ENCODE data around the gene ATP6V1B1. TPM values are rescaled to one million over a fixed set of nuclear protein-coding genes. Genes with fewer than 3 reads are reported as not detected.
A peak's percentile ranks its signal among the peaks of the same experiment; 100 is the strongest.

The ATP6V1B1 gene
- total RNA-seq, 4 donors from 2014 or later, result 7.3 to 110 (median 55.0) TPM

DNA sequence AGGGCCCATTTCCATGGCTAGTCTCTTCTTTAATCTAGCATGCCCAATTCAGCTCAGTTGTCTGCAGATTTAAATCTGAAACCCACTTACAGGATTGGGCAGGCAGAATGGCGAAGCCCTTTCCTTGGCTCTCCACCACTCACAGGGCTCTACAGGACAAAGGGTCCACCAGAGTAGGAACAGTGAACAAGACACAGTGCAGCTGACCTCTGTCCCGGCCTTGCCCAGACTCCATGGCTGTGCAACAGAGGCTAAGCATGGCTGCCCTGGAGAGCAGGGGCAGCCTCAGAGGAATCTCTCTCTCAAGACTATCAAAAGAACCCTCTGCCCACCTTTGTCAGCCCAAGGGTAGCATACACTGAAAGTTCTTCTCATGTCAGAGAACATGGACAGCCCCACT is 9.7 kb upstream of the ATP6V1B1 start:
- peak in 1 of 2 donors; percentile 46 for DNase-seq (ENCODE audit: low spot score in 2 of 2)
- no peak overlapping the region for H3K4me3 ChIP-seq (ENCODE audit: low read depth, poor library complexity, severe bottlenecking)
- TF ChIP-seq POLR2A (IDR thresholded peaks at IDR 0.05), result no peak
- WGBS, 2 donors, result 95 to 100% methylated on average over 2 of the region's 2 CpGs
- intact Hi-C loops (cut with DNase I; ENCODE audit: low total_unique reads), result loop anchor here (10.0 kb wide), 1 partner anchor 61 kb away; no protein-coding TSS in a partner anchor

DNA sequence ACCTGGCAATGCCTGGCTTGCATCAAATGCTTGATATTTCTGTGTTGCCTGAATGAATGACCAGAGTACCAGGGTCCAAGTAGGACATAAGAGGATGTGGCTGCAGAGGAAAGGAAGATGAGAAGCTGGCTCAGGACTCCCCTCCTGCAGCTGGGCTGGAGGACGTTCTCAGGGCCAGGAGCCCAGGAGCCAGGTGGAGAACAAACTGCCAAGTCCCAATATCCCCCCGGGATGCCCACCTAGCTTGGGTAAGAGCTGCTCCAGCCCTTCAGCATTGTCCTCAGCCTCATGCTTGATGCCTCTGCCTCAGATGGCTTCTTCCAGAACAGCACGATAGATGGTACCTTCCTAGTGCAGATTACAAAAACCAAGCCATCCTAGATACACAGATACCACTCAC is 8.6 kb upstream of the ATP6V1B1 start:
- TF ChIP-seq, protein P1, sequence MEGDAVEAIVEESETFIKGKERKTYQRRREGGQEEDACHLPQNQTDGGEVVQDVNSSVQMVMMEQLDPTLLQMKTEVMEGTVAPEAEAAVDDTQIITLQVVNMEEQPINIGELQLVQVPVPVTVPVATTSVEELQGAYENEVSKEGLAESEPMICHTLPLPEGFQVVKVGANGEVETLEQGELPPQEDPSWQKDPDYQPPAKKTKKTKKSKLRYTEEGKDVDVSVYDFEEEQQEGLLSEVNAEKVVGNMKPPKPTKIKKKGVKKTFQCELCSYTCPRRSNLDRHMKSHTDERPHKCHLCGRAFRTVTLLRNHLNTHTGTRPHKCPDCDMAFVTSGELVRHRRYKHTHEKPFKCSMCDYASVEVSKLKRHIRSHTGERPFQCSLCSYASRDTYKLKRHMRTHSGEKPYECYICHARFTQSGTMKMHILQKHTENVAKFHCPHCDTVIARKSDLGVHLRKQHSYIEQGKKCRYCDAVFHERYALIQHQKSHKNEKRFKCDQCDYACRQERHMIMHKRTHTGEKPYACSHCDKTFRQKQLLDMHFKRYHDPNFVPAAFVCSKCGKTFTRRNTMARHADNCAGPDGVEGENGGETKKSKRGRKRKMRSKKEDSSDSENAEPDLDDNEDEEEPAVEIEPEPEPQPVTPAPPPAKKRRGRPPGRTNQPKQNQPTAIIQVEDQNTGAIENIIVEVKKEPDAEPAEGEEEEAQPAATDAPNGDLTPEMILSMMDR (IDR thresholded peaks at IDR 0.05), result no peak
- no peak for TF ChIP-seq POLR2A (IDR thresholded peaks at IDR 0.05)
- DNase-seq (ENCODE audit: low spot score in 2 of 2), result peak in 1 of 2 donors; percentile 64
- H3K4me3 ChIP-seq (ENCODE audit: low read depth, poor library complexity, severe bottlenecking), result no peak overlapping the region
- 86 to 90% methylated on average over 3 of the region's 3 CpGs for WGBS, 2 donors
- intact Hi-C loops (cut with DNase I; ENCODE audit: low total_unique reads), result loop anchor here (10.0 kb wide), 1 partner anchor 62 kb away; no protein-coding TSS in a partner anchor

DNA sequence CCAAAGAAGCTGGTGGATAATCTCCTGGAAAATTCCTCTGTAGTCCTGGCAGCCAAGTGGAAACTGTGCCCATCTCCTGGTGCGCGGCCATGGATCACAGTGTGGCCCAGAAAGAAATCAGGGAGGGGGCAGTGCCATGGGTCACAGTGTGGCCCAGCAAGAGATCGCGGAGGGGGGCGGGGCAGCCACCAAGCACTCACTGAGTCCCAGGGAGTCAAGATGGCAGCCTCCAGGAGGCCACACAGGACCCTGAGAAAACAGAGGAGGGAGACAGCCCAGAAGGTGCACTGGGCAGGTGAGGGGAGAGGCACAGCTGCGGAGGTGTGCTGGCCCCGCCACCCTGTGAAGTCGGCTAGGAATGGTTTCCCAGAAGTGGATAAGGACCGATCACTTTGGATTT is 8.1 kb upstream of the ATP6V1B1 start:
- DNase-seq (ENCODE audit: low spot score in 2 of 2), result peak in 1 of 2 donors; percentile 73
- intact Hi-C loops (cut with DNase I; ENCODE audit: low total_unique reads), result loop anchor here (10.0 kb wide), 1 partner anchor 63 kb away; no protein-coding TSS in a partner anchor
- H3K4me3 ChIP-seq (ENCODE audit: low read depth, poor library complexity, severe bottlenecking), result no peak overlapping the region
- 83% methylated on average over 9 of the region's 9 CpGs for WGBS, 2 donors
- TF ChIP-seq POLR2A (IDR thresholded peaks at IDR 0.05), result no peak
- TF ChIP-seq, protein P1 (IDR thresholded peaks at IDR 0.05), result no peak

DNA sequence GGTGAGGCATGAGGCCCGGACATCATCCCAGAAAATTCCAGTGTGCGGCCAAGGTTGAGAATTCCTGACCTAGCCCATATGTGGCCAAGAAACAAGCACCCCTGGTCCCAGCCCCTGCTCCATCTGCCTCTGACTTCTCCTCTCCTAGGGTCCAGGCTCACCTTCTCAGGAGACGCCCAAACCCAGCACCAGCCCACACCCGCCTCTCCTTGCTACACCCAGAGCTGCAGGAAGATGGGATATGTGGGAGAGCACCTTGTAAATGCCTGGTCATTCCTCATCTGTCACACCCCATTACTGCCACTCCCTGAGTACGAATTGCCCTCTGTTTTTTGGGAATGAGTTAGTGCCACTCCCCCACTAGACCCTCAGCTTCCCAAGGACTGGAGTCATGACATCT is 7.3 kb upstream of the ATP6V1B1 start:
- peak in 1 of 2 donors; percentile 77 for DNase-seq (ENCODE audit: low spot score in 2 of 2)
- 90 to 95% methylated on average over 5 of the region's 5 CpGs for WGBS, 2 donors
- intact Hi-C loops (cut with DNase I; ENCODE audit: low total_unique reads), result loop anchor here (10.0 kb wide), 1 partner anchor 64 kb away; no protein-coding TSS in a partner anchor
- TF ChIP-seq POLR2A (IDR thresholded peaks at IDR 0.05), result no peak
- TF ChIP-seq, protein P1 (IDR thresholded peaks at IDR 0.05), result no peak
- no peak overlapping the region for H3K4me3 ChIP-seq (ENCODE audit: low read depth, poor library complexity, severe bottlenecking)

DNA sequence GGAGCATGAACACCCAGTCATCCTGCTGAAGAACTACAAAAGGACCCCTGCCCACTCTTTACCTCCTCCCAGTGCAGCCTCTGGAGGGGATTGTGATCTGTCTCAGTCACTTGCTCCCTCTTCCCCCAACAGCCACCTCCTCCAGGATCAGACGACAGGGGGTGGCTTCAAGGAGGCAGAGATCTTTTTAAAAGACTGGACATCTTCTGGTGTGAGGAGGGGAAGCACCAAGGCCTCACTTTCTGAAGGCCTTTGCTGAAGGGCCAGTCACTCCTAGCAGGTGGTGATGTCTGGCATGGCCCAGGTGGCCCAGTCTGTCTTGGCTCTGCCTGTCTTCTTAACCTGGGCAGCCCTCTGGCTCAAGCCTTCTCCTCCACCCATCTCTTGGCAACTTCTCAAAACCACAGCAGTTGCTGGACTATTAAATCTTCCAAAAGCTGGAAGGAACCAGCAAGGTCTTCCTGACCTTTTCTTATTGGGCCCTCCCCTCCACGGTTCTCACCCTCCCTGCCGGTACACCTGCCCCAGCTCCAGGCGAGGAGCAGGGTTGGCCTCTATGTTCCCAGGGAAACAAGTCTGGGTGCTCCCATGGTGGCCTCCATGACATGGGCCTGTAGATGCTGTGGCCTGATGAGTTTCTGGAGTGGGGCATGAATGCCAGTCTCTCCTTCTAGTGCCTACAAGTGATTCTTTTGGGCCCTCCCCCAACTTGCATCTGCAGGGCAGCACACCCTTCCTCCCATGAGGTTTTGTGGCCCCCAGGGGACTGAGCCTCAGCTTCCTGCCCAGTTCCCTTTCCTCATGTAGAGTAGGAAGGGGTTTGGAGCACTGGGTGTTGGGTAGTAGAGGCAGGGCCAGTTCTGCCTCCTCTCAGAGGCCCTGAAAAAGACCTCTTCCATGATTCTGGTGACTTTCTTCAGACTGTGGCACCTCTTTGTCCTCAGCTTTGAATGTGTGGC is 5.0 kb upstream of the ATP6V1B1 start:
- intact Hi-C loops (cut with DNase I; ENCODE audit: low total_unique reads), result no loop called here
- H3K4me3 ChIP-seq (ENCODE audit: low read depth, poor library complexity, severe bottlenecking), result no peak overlapping the region
- DNase-seq (ENCODE audit: low spot score in 2 of 2), result peak in 1 of 2 donors; percentile 56
- 79 to 84% methylated on average over 4 of the region's 4 CpGs for WGBS, 2 donors
- TF ChIP-seq, protein P1 (IDR thresholded peaks at IDR 0.05), result no peak
- no peak for TF ChIP-seq POLR2A (IDR thresholded peaks at IDR 0.05)

DNA sequence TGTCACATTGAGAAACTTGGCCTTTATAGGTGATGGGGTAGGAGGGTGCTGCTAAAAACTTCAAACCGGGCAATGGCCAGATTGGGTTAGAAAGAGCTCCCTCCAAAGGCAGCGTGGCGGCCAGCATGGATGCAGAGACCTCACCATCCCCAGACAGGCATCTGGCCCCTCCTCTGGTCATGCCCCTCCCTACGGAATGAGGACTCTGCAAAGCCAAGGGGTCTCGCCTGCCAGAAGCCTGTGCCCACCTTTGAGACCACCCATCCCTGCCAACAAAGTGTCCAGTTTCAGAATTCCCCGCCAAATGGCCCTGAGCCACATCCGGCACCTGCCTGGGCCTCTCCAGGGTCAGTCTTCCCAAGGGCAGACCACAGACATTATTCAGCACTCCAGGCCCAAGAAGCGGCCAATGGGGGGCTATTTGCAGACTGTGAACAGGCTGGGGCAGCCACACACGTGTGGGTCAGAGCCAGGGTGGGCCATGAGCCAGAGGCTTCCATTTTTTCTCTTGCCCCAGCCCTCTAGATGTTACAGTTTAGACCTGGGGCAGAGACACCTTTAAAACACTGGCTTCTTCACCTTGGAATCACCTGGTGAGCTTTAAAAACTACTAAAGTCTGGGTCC is 4.2 kb upstream of the ATP6V1B1 start:
- TF ChIP-seq POLR2A (IDR thresholded peaks at IDR 0.05), result no peak
- TF ChIP-seq, protein P1 (IDR thresholded peaks at IDR 0.05), result no peak
- 83 to 89% methylated on average over 9 of the region's 9 CpGs for WGBS, 2 donors
- intact Hi-C loops (cut with DNase I; ENCODE audit: low total_unique reads), result no loop called here
- H3K4me3 ChIP-seq (ENCODE audit: low read depth, poor library complexity, severe bottlenecking), result no peak overlapping the region
- DNase-seq (ENCODE audit: low spot score in 2 of 2), result peak in 1 of 2 donors; percentile 74
